Hepatocyte (in vitro differentiated cells): ENCODE data around the gene ZNF500.

Experiments used
- CTCF ChIP-seq: fragments of 200-600 bp; sonication (generic); IDR thresholded peaks from 2 replicates; pipeline ENCODE4 v1.5.1; 2016; ENCODE audit warnings: antibody characterized with exemption, mild to moderate bottlenecking; ENCODE audit not compliant: poor library complexity
- EZH2 ChIP-seq: fragments of 200-600 bp; sonication (generic); IDR thresholded peaks from 2 replicates; pipeline ENCODE4 v1.6.1; 2016; ENCODE audit warnings: antibody characterized with exemption, mild to moderate bottlenecking, borderline replicate concordance
- EZH2phosphoT487 ChIP-seq: fragments of 200-600 bp; sonication (generic); IDR thresholded peaks from one replicate; pipeline ENCODE4 v1.6.1; 2018; ENCODE audit warnings: antibody characterized with exemption, mild to moderate bottlenecking, low read depth, moderate library complexity; ENCODE audit not compliant: unreplicated experiment, severe bottlenecking

- TF ChIP-seq CTCF (no peak), EZH2 (no peak), EZH2phosphoT487 (no peak)
Observed at GRCh38 chr16:4811242-4811641, 44.3 kb upstream of the ZNF500 start.
